Dendritic cell treated with granulocyte-macrophage colony-stimulating factor and Interleukin-4, amounts not matched to agents 40 ng/mL and 50 ng/mL, for 4 days (primary cell): ENCODE measurements around the gene DEFB124.

Source experiments
- H3K27ac Mint-ChIP-seq: one replicate; pipeline ENCODE4 v1.8.0; 2022; ENCODE audit warnings: mild to moderate bottlenecking, mixed read lengths
- H3K27me3 Mint-ChIP-seq: one replicate; pipeline ENCODE4 v1.8.0; 2022; ENCODE audit warnings: mild to moderate bottlenecking, mixed read lengths
- H3K36me3 Mint-ChIP-seq: one replicate; pipeline ENCODE4 v1.8.0; 2022; ENCODE audit warnings: low read depth, mixed read lengths
- H3K4me1 Mint-ChIP-seq: one replicate; pipeline ENCODE4 v1.8.0; 2022; ENCODE audit warnings: low read depth, mixed read lengths
- H3K4me3 Mint-ChIP-seq: one replicate; pipeline ENCODE4 v1.8.0; 2022; ENCODE audit warnings: mild to moderate bottlenecking, moderate library complexity, mixed read lengths
- H3K9me3 Mint-ChIP-seq: one replicate; pipeline ENCODE4 v1.8.0; 2022; ENCODE audit warnings: mixed read lengths
- intact Hi-C: fragments of 100-400 bp; cut with micrococcal nuclease; formaldehyde crosslinking; loops from one replicate; pipeline ENCODE4 v1.15.0; 2022

The DEFB124 gene

DNA sequence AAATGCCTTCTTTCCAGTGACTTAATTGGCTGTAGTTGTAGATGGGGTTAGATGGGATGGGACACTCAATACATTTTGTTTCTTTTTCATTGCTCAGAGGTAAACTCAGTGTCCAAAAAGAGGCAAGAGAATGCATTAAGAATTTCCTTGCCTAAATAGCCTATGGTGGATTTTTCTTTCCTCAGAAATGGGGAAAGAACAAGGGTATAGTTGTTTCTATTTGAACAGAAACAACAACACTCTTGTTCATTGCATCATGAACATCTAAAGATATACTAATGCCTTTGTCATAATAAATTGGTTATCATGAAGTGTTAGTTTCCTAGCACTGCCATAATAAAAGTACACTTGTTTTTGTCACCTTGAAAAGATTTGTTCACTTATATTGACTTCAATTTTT is 49.1 kb downstream of the DEFB124 start:
- Mint-ChIP-seq H3K4me1 (no peaks in the 10 kb centered on the region), H3K36me3 (no peaks in the 10 kb centered on the region), H3K9me3 (no peaks in the 10 kb centered on the region), H3K4me3 (no peak overlapping the region), H3K27ac (no peak overlapping the region), H3K27me3 (peaks cover 5% of the 10 kb centered on the region)
- intact Hi-C loops, result no loop called here

DNA sequence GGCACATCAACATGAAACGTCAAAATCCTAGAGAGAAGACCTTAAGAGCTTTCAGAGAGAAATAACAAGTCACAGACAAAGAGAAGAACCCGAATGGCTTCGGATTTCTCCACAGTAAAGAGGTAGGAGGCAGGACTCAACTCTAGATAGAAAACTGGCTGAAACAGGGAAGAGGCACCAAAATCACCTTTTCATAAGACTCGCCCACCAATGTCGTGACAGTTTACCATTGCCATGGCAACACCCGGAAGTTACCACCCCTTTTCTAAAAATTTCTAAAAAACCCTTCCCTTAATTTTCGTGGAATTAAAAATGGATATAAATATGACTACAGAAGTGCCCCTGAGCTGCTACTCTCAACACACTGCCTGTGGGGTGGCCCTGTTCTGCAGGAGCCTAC is 56.6 kb downstream of the DEFB124 start:
- Mint-ChIP-seq H3K27ac (no peak overlapping the region), H3K27me3 (peaks cover 8% of the 10 kb centered on the region), H3K36me3 (no peaks in the 10 kb centered on the region), H3K4me1 (no peaks in the 10 kb centered on the region), H3K9me3 (no peaks in the 10 kb centered on the region), H3K4me3 (no peak overlapping the region)
- intact Hi-C loops, result no loop called here

DNA sequence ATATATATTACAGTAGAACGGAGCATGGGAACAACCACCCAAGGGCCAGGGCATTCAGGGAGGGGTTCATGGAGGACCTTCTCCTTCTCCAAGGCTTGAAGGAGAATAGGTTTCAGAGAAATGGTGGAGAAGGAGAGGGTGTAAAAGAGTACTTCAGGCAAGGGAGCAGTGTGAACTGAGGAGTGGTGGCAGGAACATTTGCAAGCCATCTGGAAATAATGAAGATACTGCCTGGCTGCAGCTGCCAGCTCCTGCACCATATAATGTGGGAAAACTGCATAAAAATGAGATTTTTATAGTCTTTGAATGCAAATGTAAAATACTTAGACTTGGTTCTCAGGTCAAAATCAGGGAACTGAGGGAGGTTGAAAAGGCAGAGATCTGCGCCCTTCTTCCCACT is 59.3 kb downstream of the DEFB124 start:
- Mint-ChIP-seq H3K36me3 (no peaks in the 10 kb centered on the region), H3K27ac (no peak overlapping the region), H3K27me3 (peaks cover 5% of the 10 kb centered on the region), H3K9me3 (no peaks in the 10 kb centered on the region), H3K4me1 (no peaks in the 10 kb centered on the region), H3K4me3 (no peak overlapping the region)
- intact Hi-C loops, result no loop called here
